ENCODE data around the gene CDH12. TPM values are rescaled to one million over a fixed set of nuclear protein-coding genes. Genes with fewer than 3 reads are reported as not detected.

Gene CDH12
- total and polyA plus RNA-seq, 2 experiments from 2014 or later = 0.09 to 0.97 TPM

DNA sequence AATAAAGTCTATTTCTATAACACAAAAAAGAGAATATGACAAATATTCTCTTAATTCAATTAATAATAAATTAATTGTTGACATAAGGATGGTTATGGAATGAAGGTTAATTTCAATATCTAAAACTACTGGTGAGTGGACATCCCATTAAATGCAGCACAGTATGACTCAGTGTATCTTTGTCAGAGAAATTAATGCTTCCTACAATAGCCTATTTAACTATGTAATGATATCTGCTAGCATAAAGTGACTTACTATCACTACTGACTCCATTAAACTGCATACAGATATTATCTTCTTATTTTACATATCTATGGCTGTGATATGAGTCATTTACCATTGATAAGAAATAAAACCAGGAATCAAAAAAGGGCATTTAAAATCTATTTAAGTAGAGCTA is 298.7 kb downstream of the CDH12 start:
- Histone ChIP-seq H3K36me3 (no peaks in the 10 kb centered on the region), H3K9me3 (ENCODE audit: low read depth) (no peaks in the 10 kb centered on the region), H3K27me3 (no peaks in the 10 kb centered on the region), H3K4me3 (no peak overlapping the region), H3K4me1 (ENCODE audit: low read depth) (peaks cover 14% of the 10 kb centered on the region), H3K27ac (no peak overlapping the region)
- TF ChIP-seq, protein P1, sequence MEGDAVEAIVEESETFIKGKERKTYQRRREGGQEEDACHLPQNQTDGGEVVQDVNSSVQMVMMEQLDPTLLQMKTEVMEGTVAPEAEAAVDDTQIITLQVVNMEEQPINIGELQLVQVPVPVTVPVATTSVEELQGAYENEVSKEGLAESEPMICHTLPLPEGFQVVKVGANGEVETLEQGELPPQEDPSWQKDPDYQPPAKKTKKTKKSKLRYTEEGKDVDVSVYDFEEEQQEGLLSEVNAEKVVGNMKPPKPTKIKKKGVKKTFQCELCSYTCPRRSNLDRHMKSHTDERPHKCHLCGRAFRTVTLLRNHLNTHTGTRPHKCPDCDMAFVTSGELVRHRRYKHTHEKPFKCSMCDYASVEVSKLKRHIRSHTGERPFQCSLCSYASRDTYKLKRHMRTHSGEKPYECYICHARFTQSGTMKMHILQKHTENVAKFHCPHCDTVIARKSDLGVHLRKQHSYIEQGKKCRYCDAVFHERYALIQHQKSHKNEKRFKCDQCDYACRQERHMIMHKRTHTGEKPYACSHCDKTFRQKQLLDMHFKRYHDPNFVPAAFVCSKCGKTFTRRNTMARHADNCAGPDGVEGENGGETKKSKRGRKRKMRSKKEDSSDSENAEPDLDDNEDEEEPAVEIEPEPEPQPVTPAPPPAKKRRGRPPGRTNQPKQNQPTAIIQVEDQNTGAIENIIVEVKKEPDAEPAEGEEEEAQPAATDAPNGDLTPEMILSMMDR (IDR thresholded peaks at IDR 0.05; ENCODE audit: low read depth, low read length) = no peak
- DNase-seq (ENCODE audit: low read depth in 1 of 2, low spot score in 1 of 2) = no peak

DNA sequence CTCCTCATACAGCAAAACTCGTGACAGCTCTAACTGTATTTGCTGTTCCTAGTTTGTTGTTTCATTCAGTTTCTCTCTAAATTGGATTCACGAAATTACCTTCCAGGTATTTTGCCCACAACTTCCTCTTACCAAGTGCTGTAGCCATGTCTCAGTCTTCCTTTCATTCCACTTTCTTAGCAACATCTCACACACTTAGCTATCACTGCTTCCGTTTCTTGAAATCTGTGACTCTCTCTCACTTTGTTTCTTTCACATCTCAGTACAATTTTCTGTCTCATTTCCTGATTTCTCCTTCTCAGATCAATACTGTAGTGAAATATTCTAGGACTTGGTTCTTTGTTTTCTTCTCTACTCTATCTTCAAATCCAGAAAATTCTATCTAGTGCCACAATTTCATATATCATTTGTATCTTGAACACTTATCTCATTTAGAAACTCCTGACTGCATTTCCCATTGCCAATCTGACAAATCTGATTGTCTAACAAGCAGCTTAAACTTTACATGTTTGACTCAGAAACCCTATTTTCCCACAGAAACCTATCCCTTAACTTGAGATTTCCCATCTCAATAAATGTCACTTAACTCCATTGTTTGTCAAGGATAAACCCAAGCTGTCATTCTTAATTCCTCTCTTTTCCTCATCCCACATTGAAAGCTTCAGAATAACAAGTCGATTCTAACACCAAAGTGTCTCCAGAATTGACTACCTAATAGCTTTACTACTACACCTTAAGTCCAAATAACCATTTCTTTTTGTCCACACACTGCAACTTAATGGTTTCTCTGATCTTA is 303.1 kb downstream of the CDH12 start:
- Histone ChIP-seq H3K4me1 (ENCODE audit: low read depth) (no peaks in the 10 kb centered on the region), H3K36me3 (no peaks in the 10 kb centered on the region), H3K4me3 (no peak overlapping the region), H3K27me3 (no peaks in the 10 kb centered on the region), H3K27ac (no peak overlapping the region), H3K9me3 (ENCODE audit: low read depth) (no peaks in the 10 kb centered on the region)
- no peak for DNase-seq (ENCODE audit: low read depth in 1 of 2, low spot score in 1 of 2)
- TF ChIP-seq, protein P1 (IDR thresholded peaks at IDR 0.05; ENCODE audit: low read depth, low read length) = no peak

DNA sequence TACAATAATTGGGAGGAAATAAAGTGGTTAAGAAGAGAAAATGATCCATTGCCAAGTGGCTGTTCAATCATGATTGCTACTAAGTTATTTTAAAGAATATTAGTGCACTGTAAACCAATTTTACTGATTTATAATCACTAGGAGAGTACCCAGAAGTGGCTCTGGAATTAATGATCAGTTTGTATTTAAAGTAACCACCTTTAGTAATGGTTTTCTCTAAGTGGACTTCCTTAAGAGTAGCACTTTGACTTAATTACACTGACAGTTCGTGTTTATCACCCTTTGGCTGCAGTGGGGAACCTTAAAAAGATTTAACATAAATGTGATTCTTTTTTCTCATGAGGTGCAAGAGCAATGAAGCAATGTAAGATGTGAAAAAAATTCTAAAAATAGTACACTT is 310.8 kb downstream of the CDH12 start:
- TF ChIP-seq, protein P1 (IDR thresholded peaks at IDR 0.05; ENCODE audit: low read depth, low read length) = no peak
- Histone ChIP-seq H3K36me3 (no peaks in the 10 kb centered on the region), H3K4me3 (no peak overlapping the region), H3K4me1 (ENCODE audit: low read depth) (peaks cover 28% of the 10 kb centered on the region), H3K27ac (no peak overlapping the region), H3K9me3 (ENCODE audit: low read depth) (no peaks in the 10 kb centered on the region), H3K27me3 (no peaks in the 10 kb centered on the region)
- DNase-seq (ENCODE audit: low read depth in 1 of 2, low spot score in 1 of 2) = no peak

DNA sequence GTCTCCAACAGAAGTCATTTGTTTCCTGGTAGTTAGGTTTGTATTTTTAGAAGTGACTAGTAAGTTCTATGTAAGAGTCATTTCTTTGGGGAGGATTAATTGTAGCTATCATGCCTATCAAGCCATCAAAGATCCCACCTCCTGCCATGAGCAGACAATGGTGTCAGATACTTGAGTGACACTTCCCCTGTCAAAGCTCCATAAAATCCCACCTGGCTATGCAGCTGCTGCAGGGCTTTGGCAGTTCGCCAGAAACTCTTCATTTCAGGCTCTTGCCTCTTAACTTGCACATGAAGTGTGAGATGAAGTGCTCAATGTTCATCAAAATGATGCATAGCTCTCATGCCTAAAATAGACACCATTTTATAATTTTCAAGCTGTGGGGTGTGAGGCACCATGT is 312.1 kb downstream of the CDH12 start:
- Histone ChIP-seq H3K36me3 (no peaks in the 10 kb centered on the region), H3K27me3 (no peaks in the 10 kb centered on the region), H3K4me1 (ENCODE audit: low read depth) (peaks cover 28% of the 10 kb centered on the region), H3K27ac (peak overlapping the region; percentile 44), H3K4me3 (no peak overlapping the region), H3K9me3 (ENCODE audit: low read depth) (no peaks in the 10 kb centered on the region)
- TF ChIP-seq, protein P1 (IDR thresholded peaks at IDR 0.05; ENCODE audit: low read depth, low read length) = no peak
- DNase-seq (ENCODE audit: low read depth in 1 of 2, low spot score in 1 of 2) = peak in 1 of 2 donors; percentile 87

DNA sequence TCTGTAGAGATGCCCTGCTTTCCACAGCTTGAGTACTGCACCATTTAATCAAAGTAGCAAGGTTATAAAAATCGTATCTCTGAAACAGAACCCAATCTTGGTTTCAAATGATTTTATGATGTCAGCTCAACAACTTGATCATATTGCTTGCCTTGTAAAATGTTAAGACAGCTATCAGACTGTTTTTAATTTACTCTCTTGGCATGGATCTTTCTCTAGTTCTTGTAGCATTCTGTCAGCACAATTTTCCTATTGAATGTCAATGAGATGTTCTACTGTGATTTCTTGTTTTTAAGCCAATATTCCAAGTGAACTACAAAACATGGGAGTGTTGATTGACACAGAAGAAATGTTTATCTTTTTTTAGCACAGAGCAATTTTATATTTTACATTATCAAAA is 313.4 kb downstream of the CDH12 start:
- Histone ChIP-seq H3K9me3 (ENCODE audit: low read depth) (no peaks in the 10 kb centered on the region), H3K4me1 (ENCODE audit: low read depth) (peaks cover 28% of the 10 kb centered on the region), H3K4me3 (no peak overlapping the region), H3K27ac (no peak overlapping the region), H3K27me3 (no peaks in the 10 kb centered on the region), H3K36me3 (no peaks in the 10 kb centered on the region)
- TF ChIP-seq, protein P1 (IDR thresholded peaks at IDR 0.05; ENCODE audit: low read depth, low read length) = no peak
- no peak for DNase-seq (ENCODE audit: low read depth in 1 of 2, low spot score in 1 of 2)
